Activated T-helper 17 cell treated with anti-CD3 and anti-CD28 coated beads, Interleukin-2, amount 50 U/mL, for 72 hours (primary cell): ENCODE measurements around the gene APBB2. TPM values are rescaled to one million over a fixed set of nuclear protein-coding genes. Genes with fewer than 3 reads are reported as not detected.
"Not testable (repeated sequence)": the region's sequence is repeated elsewhere in the genome, so short reads cannot be mapped to it uniquely, and the experiment has no call there.

Source experiments
- ATAC-seq: fragments of 150-1000 bp; cut with Tn5 transposase; replicated peaks from 2 replicates; pipeline ENCODE4 v1.10.0; 2021; ENCODE audit warnings: mild to moderate bottlenecking, moderate library complexity
- H3K27ac Mint-ChIP-seq: one replicate; pipeline ENCODE4 v1.8.0; 2022; ENCODE audit warnings: mixed read lengths
- H3K27me3 Mint-ChIP-seq: one replicate; pipeline ENCODE4 v1.8.0; 2022; ENCODE audit warnings: mixed read lengths
- H3K36me3 Mint-ChIP-seq: one replicate; pipeline ENCODE4 v1.8.0; 2022; ENCODE audit warnings: low read depth, mild to moderate bottlenecking, mixed read lengths
- H3K4me1 Mint-ChIP-seq: one replicate; pipeline ENCODE4 v1.8.0; 2022; ENCODE audit warnings: mixed read lengths
- H3K4me3 Mint-ChIP-seq: one replicate; pipeline ENCODE4 v1.8.0; 2022; ENCODE audit warnings: mild to moderate bottlenecking, mixed read lengths
- H3K9me3 Mint-ChIP-seq: one replicate; pipeline ENCODE4 v1.8.0; 2022; ENCODE audit warnings: mixed read lengths
- total RNA-seq, 2 donors: library from RNA; stranded (reverse); gene quantifications; one replicate each; pipeline ENCODE4 v1.2.3, GENCODE V29; 2022

Gene APBB2
- total RNA-seq, 2 donors from 2014 or later = 1.6 to 3.0 TPM

DNA sequence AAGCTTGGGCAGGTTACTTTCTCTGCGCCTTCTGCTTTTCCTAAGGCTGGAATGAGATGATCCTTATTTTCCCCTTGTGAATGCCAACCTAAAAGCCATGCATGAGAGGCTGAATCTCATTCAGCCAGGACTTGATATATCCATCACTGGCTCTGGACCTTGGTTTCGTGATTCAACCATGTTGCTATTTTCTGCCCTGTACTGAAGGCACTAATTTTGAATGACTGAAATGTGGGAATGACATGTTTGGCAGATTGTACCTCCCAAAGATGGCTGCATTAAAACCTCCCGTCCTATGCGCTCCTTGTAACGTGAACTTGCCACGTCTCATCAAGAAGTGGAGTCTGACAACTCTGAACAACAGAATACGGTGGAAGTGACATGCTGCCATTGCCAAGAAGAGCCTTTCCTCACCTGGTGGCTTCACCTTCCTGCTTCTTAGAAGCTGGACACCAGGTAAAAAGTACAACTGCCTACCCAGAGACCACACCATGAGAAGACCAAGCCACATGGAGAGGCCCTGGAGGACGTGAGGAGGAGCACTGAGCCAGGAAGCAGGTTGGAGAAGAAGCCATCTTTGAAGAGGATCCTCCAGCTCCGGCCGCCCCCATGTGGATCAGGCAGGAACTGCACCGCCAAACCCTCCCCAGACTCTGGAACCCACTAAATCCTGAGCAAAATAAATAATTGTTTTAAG is 290.1 kb downstream of the APBB2 start:
- Mint-ChIP-seq H3K4me3 (no peak overlapping the region), H3K27me3 (peaks cover 10% of the 10 kb centered on the region), H3K36me3 (no peaks in the 10 kb centered on the region), H3K4me1 (peaks cover 16% of the 10 kb centered on the region), H3K27ac (peak overlapping the region; percentile 76), H3K9me3 (no peaks in the 10 kb centered on the region)
- peak; percentile 72 for ATAC-seq

DNA sequence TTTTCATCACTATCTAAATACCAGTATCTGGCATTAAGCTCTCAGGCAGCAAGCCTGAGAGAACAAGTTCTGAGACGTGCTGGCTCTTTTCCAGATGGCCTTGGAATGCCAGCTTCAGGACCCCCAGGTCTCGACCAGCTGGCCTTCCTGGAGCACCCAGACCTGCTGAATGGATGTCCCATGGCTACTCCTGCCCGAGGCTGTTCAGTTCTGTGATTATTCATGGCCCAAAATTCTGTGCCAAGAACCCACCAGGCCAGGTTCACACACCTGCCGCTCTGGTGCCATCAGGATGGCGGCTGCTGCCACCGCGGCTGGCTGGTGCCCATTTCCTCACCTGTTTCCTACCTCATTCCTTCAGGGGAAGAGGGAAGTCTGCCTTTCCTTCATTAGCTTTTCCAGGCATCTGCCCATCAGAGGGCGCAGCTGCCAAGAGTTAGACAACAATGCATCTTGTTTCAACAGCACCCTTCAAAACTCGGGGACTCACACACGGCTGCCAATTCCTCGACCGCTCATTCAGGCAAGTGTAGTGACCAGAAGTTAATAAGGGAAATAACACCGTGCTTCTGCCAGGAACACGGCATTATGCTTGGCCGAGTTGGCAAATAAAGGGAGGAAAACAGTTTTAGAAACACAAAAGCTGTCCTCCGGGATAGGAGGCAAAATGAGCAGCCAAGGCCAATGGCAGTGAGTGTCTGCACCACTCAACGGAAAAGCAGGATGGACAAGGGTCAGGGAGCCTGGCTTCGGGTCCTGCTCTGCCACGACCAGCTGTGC is 290.8 kb downstream of the APBB2 start:
- no peaks in the 10 kb centered on the region for H3K9me3 Mint-ChIP-seq
- no peaks in the 10 kb centered on the region for H3K36me3 Mint-ChIP-seq
- no peak for ATAC-seq
- H3K4me1 Mint-ChIP-seq = peaks cover 16% of the 10 kb centered on the region
- H3K4me3 Mint-ChIP-seq = no peak overlapping the region
- H3K27ac Mint-ChIP-seq = peak overlapping the region; percentile 76
- H3K27me3 Mint-ChIP-seq = peaks cover 10% of the 10 kb centered on the region

DNA sequence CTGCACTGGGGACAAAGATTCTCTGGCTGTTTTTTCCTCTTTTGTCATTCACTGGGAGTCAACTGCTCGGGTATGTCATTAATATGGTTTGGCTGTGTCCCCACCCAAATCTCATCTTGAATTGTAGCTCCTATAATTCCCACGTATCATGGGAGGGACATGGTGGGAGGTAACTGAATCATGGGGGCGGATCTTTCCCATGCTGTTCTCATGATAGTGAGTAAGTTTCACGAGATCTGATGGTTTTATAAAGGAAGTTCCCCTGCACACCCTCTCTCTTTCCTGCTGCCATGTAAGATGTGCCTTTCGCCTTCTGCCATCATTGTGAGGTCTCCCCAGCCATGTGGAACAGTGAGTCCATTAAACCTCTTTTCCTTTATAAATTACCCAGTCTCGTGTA is 294.4 kb downstream of the APBB2 start:
- peaks cover 24% of the 10 kb centered on the region for H3K4me1 Mint-ChIP-seq
- H3K4me3 Mint-ChIP-seq, H3K27me3 Mint-ChIP-seq, H3K9me3 Mint-ChIP-seq, H3K27ac Mint-ChIP-seq, ATAC-seq, H3K36me3 Mint-ChIP-seq: not testable (repeated sequence)

DNA sequence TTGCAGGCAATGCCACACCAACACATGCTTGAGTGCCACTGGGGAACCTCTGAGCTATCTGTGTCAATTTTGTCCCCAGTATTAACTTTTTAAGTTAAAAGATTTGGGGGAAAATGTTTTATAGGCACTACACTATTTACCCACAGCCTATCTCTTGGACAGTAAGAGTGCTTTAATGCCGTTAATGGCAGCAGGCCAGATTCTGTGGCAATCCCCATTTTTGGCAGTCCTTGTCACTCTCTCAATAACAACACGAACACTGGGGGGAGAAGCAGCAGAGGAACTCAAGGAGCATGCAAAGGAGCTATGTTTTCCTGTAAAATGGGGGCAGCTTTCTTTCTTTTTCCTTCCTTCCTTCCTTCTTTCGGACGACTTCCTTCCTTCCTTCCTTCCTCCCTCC is 296.0 kb downstream of the APBB2 start:
- H3K36me3 Mint-ChIP-seq = no peaks in the 10 kb centered on the region
- ATAC-seq = no peak
- H3K4me1 Mint-ChIP-seq = peaks cover 20% of the 10 kb centered on the region
- no peaks in the 10 kb centered on the region for H3K9me3 Mint-ChIP-seq
- no peaks in the 10 kb centered on the region for H3K27me3 Mint-ChIP-seq
- no peak overlapping the region for H3K27ac Mint-ChIP-seq
- H3K4me3 Mint-ChIP-seq = no peak overlapping the region

DNA sequence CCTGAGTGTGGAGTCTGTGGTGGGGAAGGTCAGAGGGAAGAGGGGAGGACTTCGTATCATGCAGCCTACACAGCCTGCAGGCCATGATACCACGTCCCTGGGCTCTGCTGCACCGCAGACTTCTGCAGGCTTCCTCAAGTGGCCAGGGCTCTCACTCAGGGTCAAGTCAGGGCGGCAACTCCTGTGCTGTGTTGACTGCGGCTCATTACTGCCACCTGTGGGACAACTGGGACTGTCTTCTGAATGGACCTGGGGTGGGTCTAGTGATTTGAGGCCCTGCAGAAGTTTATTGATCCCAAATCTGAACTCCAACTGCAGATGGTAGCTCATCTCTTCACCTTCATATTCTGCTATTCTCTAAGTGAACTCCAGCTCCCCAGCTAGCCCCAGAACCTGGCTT is 297.5 kb downstream of the APBB2 start:
- Mint-ChIP-seq H3K9me3 (no peaks in the 10 kb centered on the region), H3K36me3 (no peaks in the 10 kb centered on the region), H3K4me3 (no peak overlapping the region), H3K27me3 (no peaks in the 10 kb centered on the region), H3K4me1 (peaks cover 20% of the 10 kb centered on the region), H3K27ac (no peak overlapping the region)
- ATAC-seq = peak; percentile 57

DNA sequence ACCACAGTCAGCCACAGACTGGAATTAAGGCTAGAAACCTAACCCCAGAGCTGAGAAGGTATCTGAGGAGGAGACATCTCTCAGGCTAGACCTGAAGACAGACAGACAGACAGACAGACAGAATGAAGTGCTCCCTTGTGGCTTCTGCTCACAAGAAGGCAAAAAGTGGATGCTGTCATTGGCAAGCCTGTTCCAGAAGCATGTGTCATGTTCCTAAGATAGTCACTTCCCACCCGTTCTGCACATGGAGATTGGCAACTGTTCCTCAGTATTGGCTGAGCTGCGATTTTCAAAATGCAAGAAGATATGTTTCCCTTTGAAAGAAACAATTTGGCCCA is 298.2 kb downstream of the APBB2 start:
- peak overlapping the region; percentile 52 for H3K4me3 Mint-ChIP-seq
- no peak for ATAC-seq
- peak overlapping the region; percentile 68 for H3K27ac Mint-ChIP-seq

DNA sequence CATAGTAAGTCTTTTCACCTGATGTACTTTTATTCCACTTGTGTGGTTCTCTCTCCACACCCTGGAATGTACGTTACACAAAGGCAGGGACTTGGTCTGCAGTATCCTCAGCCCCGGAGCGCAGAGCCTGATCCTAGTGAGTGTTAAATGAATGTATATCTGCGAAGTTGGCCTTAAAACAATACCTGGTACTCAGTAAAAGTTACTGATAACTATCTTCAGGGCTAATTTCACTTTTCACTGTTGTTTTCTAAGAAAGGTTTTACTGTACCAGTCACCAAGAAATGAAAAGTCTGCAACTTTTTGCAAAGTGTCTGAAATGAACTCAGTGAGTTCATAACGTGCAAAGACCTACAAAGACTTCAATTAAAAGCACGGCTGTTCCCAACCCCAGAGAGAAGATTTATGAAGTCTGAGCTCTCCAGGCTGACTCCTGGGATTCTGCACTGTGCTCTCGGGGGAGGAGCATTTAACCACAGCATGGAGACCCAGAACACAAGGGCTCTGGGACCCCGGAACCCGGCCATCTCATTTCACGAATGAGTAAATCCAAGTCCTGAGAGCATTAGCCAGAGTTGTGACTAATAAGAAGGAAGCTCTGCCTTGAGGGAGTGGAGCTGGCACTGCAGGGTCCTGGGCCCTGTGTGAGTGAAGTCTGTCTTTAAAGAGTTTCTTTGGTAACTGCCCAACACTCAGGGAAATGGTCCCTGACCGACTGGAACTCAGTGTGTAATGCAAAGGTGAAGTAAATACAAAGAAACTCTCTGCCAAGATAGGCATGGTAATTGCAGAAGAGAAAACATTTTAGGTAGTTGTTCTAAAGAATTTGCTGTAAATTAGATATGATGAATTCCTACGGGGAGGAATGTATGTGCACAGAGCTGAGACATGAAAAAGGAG is 298.8 kb downstream of the APBB2 start:
- H3K4me3 Mint-ChIP-seq = peak overlapping the region; percentile 52
- H3K9me3 Mint-ChIP-seq = no peaks in the 10 kb centered on the region
- H3K27ac Mint-ChIP-seq = peak overlapping the region; percentile 68
- ATAC-seq = peak; percentile 82
- H3K36me3 Mint-ChIP-seq = no peaks in the 10 kb centered on the region
- no peaks in the 10 kb centered on the region for H3K27me3 Mint-ChIP-seq
- H3K4me1 Mint-ChIP-seq = peaks cover 20% of the 10 kb centered on the region

More for the DNA sequence above, 298.2 kb downstream of the APBB2 start:
- Mint-ChIP-seq H3K9me3 (no peaks in the 10 kb centered on the region), H3K36me3 (no peaks in the 10 kb centered on the region), H3K4me1 (peaks cover 20% of the 10 kb centered on the region), H3K27me3 (no peaks in the 10 kb centered on the region)

DNA sequence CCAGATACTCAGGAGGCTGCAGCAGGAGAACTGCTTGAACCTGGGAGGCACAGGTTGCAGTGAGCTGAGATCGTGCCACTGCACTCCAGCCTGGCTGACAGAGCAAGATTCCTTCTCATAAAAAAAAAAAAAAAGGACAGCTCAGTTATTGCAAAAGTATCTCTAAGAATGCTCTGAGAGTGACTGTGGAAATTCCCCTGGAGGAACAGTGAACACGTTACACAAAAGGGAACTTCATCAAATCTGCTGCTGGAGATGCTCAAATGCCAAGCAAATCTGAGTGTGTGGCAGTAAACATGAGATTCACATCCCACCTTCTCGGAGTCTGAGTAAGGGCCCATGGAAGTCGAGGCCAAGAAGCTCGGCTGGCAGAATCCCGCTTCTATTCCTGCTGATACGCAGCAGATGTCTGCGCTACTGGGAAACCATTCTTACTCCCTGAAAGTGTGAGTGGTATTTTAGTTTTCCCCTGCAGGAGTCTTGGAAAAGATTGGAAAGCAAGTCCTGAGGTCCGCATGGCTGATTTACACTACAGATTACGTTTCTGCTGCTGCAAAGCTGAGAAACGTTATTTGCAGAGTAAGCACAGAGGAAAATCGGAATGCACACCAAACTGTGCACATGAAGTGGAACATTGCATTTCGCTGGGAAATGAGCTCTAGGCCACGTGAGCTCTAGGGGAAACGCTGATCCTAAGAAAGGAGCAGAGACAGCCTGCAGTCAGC is 301.7 kb downstream of the APBB2 start:
- Mint-ChIP-seq H3K9me3 (no peaks in the 10 kb centered on the region), H3K27me3 (no peaks in the 10 kb centered on the region), H3K4me1 (peaks cover 33% of the 10 kb centered on the region), H3K36me3 (peaks cover 7% of the 10 kb centered on the region), H3K27ac (no peak overlapping the region), H3K4me3 (no peak overlapping the region)
- no peak for ATAC-seq

DNA sequence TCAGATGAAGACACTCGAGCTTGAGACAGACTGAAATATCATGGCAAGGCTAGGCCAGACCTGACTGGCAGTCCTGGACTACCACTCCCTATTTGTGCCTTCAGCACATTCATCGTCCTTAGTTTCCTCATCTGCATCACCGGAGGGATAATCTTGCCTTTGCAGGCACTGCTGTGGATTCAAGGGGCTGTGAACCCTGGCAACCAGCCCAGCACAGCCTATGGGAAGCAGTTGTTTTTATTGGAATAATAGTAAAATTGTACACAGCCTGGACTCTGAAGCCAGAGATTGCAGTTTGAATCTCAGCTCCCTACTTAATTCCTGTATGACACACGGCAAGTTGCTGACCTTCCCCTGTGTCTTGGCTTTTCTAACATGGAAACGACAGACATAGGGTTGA is 303.6 kb downstream of the APBB2 start:
- Mint-ChIP-seq H3K36me3 (peaks cover 7% of the 10 kb centered on the region), H3K27ac (peak overlapping the region; percentile 95)

DNA sequence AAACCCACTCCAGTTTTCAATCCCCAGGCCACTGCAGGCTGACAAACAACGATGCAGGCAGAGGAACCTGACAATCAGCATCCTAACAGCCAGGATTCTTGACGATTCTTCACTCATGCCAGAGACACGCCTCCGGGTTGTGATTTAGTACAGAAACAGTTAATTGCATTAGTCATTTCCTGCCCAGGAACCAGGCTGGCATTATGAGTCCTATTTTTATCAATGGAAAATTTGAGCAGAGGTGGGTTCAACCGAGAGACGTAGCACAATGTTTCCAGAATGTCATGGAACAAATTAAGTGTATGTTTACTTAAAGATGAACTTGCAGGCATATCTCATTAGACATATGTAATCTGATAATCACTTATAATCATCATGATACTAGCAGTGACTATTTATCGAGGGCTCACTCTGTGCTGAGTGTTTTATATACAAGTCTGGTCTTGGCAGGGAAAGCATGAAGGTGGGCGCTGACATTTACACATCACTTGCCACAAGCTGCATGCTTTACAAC is 304.9 kb downstream of the APBB2 start:
- H3K4me1 Mint-ChIP-seq = peaks cover 17% of the 10 kb centered on the region
- H3K27me3 Mint-ChIP-seq = peaks cover 4% of the 10 kb centered on the region
- no peaks in the 10 kb centered on the region for H3K9me3 Mint-ChIP-seq
- H3K4me3 Mint-ChIP-seq = peak overlapping the region; percentile 80
- peaks cover 7% of the 10 kb centered on the region for H3K36me3 Mint-ChIP-seq
- peak; percentile 83 for ATAC-seq
- peak overlapping the region; percentile 95 for H3K27ac Mint-ChIP-seq

More for the DNA sequence above, 303.6 kb downstream of the APBB2 start:
- H3K9me3 Mint-ChIP-seq = no peaks in the 10 kb centered on the region
- H3K27me3 Mint-ChIP-seq = no peaks in the 10 kb centered on the region
- peaks cover 24% of the 10 kb centered on the region for H3K4me1 Mint-ChIP-seq
- H3K4me3 Mint-ChIP-seq = no peak overlapping the region
- no peak for ATAC-seq

DNA sequence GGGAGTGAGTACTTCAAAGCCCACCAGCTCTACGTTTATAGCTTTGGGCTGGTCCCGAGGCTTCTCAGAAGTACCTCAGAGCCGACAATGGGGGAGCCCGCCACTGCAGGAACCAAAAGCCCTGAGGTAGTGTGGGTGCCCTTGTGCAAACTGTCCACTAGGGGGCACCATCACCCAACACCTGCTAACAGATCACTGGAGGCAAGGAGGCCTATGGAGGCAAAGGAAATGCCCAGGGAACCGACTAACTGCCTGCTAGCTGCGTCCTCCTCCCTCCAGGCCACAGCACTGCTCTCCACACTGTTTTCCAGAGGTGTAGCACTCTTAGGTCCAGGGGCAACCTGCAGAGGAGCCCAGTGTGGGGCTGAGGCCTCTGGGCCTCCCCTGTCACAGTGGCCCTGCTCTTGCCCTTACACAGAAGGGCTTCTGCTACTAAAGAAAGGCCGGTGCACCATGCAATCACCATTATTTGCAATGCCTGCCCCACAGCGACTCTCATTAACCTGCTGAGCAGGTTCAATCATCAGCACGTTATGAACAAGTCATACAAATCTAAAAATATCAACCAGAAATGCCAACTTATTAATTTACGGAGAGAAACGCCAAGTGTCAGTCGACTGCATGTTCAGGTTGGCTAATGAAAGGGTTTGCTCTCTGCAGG is 305.5 kb downstream of the APBB2 start:
- peak; percentile 77 for ATAC-seq
- H3K27me3 Mint-ChIP-seq = peaks cover 4% of the 10 kb centered on the region
- H3K27ac Mint-ChIP-seq = peak overlapping the region; percentile 95
- no peaks in the 10 kb centered on the region for H3K9me3 Mint-ChIP-seq
- peaks cover 7% of the 10 kb centered on the region for H3K36me3 Mint-ChIP-seq
- H3K4me1 Mint-ChIP-seq = peaks cover 17% of the 10 kb centered on the region
- H3K4me3 Mint-ChIP-seq = peak overlapping the region; percentile 80

DNA sequence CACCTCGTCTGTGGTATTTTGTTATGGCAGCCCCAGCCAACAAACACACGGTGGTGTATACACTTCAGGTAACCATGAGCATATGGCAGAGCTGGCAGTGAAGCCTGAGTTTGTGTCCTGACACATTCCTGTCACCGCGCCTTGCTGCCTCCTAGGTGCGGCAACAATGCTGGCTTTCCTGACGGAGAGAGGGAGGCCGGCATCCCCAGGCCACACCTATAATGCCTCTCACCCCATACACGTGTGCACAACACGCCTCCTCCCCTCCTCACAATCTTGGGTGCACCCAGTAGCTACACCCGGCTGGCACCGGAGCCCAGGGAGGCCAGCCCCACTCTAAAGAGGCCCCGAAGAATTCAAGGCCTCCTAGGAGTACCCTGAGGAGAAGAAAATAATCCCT is 306.0 kb downstream of the APBB2 start:
- no peak for ATAC-seq
- Mint-ChIP-seq H3K27ac (peak overlapping the region; percentile 95), H3K4me1 (peaks cover 17% of the 10 kb centered on the region), H3K4me3 (peak overlapping the region; percentile 80), H3K9me3 (no peaks in the 10 kb centered on the region), H3K27me3 (peaks cover 4% of the 10 kb centered on the region), H3K36me3 (peaks cover 7% of the 10 kb centered on the region)

DNA sequence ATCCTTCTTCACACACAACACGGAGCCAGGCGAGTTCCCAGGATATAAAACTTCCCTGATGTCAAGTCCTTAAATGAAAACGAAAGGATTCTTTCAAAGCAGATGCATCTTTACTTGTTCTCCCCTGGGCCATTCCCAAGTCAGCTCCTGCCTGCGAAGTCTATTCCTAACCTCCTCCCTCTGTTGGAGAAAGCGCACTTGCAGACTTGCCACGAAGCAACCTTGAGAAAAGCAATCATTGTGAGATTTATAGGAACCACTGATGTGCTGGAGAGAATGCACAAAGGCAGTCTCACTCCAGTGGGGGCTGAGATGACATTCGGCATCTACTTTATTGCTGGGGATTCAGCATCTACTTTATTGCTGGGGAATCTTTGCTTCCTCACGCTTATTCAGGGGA is 308.9 kb downstream of the APBB2 start:
- Mint-ChIP-seq H3K27ac (no peak overlapping the region), H3K27me3 (peaks cover 4% of the 10 kb centered on the region), H3K4me1 (peaks cover 17% of the 10 kb centered on the region), H3K4me3 (no peak overlapping the region), H3K9me3 (no peaks in the 10 kb centered on the region), H3K36me3 (peaks cover 7% of the 10 kb centered on the region)
- no peak for ATAC-seq
